ENCODE data around the gene CNTRL.

- TF ChIP-seq CTCF (conservative IDR thresholded peaks at IDR 0.05 in 1 of 2, IDR thresholded peaks at IDR 0.05 in 1 of 2; ENCODE audit: low read depth in 1 of 2, low read length in 2 of 2) (no peak), EZH2 (IDR thresholded peaks at IDR 0.05; ENCODE audit: low read length, missing control alignments) (no peak)
Observed at GRCh38 chr9:121026768-121027167, 48.0 kb upstream of the CNTRL start.
